GM18505 (cell line): ENCODE measurements around the gene SLC16A10.
"Not testable (repeated sequence)": the region's sequence is repeated elsewhere in the genome, so short reads cannot be mapped to it uniquely, and the experiment has no call there.

Experiments used
- ATAC-seq: cut with Tn5 transposase; IDR thresholded peaks from one replicate; pipeline ENCODE4 v1.9.1; 2021; ENCODE audit not compliant: unreplicated experiment
- POLR2A ChIP-seq: IDR thresholded peaks from 4 replicates; pipeline ENCODE4 v1.6.1; 2011; ENCODE audit warnings: borderline replicate concordance; ENCODE audit not compliant: insufficient read depth, insufficient read length; ENCODE audit errors: extremely low read depth

Gene SLC16A10, protein sequence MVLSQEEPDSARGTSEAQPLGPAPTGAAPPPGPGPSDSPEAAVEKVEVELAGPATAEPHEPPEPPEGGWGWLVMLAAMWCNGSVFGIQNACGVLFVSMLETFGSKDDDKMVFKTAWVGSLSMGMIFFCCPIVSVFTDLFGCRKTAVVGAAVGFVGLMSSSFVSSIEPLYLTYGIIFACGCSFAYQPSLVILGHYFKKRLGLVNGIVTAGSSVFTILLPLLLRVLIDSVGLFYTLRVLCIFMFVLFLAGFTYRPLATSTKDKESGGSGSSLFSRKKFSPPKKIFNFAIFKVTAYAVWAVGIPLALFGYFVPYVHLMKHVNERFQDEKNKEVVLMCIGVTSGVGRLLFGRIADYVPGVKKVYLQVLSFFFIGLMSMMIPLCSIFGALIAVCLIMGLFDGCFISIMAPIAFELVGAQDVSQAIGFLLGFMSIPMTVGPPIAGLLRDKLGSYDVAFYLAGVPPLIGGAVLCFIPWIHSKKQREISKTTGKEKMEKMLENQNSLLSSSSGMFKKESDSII

DNA sequence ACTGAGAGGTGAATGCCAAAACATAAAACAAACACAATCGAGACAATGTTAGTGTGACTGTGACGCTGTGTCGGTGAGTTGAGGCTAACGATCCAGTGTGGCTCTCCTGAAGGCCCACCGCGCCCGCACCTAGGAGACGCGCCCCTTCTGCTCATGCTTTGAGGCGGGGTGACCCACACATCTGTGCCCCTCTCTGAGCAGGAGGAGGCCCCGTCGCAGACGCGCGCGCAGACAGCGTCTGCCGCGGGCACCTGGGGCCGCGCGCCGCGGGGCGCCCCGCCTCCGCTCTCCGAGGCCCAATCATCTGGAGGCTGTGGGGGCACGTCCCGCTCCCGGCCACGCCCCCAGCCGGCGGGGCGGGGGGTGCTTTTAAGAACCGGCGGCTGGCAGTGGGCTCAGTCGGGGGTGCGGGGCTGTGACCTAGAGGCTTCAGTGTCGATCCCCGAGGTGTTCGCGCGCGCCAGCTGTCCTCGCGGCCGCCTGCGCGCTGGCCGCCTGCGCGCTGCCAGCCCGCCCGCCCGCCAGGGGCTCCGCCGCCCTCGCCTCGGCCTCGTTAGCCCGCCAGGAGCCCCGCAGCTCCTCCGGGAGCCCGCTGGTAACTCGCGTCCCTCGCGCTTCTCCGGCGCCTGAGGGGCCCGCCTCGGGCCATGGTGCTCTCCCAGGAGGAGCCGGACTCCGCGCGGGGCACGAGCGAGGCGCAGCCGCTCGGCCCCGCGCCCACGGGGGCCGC lies at the start of gene SLC16A10:
Gene SLC16A10 (plus strand): TSS at position 398 of the 730 bp plus-strand sequence. CDS start 250 bp downstream, at position 648.
- ATAC-seq = peak; percentile 84
- TF ChIP-seq POLR2A = peak; percentile 92

DNA sequence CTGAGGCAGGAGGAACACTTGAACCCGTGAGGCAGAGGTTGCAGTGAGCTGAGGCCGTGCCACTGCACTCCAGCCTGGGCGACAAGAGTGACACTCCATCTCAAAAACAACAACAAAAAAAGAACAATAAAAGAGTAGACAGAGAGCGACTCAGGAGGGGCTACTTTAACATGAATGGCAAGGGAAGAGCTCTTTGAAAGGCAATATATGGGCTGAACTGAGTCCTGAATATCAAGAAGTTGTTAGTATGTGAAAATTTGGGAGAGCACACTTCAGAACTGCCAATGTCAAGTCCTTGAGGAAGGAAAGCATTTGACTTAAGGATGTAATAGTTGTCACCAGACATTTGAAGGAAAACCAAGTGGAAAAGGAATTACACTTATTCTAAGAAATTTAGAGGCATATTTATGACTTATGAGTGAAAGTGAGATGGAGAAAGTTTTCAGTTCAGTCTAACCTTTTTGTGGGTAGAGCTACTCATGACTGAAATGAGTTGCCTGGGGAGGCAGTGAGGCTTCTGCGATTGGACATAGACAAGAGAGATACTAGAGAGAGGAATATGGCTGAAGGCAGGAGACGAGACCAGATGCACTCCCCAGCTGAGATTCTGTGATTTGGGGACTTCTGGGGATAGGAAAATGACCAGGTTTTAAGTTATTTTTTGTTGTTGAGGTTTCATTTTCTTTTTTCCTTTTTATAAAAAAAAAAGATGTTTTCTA lies 48.6 kb upstream of the SLC16A10 start:
- no peak for TF ChIP-seq POLR2A
- no peak for ATAC-seq

DNA sequence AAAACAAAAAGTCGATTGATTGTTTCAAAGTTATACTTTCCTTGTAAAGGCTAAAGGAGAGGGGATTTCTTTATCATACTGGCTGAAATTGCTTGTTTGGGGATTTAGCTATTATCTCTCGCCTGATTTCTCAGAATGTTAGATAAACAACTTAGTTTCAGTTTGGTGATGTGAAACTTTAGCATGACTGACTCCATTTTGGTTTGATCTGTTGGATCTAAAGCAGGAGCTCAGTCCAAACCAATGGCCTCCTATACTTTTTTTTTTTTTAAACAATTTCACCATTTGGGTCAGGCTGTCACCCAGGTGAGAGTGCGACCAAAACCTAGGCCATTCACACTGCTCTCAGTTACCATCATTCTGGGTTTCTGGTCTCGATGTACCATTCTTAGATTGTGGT lies 45.4 kb upstream of the SLC16A10 start:
- ATAC-seq = no peak
- TF ChIP-seq POLR2A = no peak

DNA sequence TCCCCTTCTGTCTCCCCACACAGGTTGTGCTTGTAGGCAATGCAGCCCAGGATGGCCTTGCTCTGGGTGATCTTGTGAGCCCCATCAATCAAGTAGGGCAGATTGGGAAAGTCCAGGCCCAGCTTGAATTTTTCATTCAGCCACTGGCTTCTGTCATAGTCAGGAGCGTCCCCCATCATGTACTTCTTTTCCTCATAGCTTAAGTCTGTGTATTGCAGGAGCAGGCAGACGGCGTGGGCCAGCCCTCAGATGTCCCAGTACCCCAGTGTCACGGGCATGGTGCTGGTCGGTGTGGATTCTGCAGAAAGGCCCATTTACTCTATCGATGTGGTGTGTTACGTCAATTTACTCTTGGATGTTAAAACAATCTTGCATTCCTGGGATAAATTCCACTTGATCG lies 40.1 kb upstream of the SLC16A10 start:
- no peak for ATAC-seq
- no peak for TF ChIP-seq POLR2A

DNA sequence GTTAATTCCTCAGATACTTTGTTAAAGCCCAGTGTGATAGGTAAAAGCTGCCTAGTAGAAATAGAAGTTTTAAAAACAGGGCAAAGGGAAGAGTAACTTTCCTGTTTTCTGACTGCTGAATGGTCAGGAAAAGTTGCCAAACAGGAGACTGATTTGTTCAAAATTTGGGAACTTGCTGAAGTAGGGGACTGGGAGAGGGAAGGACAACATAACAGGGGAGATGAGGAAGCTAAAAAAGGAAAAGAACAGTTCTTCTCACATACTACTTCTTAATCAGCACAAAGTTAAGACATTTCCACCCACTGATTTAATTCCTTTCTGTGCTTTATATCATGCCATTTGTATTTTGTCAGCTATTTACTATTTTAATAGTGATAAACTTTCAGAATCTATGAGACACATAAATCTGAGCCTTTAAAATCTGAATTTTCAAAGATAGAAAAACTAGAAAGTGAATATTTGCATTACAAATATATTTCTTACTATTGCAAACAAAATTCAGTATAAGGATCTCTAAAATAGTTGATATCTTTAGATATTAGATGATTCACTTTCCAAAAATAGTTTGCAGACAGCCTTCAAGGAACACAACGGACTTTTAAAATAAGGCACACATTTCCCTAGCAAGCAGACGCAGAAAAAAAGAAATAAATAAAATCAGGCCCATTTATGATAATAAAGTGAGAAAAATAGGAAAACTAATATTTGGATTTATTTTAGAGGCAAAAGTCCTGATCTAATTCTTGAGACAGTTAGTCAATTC lies 36.9 kb upstream of the SLC16A10 start:
- no peak for TF ChIP-seq POLR2A
- ATAC-seq = no peak

DNA sequence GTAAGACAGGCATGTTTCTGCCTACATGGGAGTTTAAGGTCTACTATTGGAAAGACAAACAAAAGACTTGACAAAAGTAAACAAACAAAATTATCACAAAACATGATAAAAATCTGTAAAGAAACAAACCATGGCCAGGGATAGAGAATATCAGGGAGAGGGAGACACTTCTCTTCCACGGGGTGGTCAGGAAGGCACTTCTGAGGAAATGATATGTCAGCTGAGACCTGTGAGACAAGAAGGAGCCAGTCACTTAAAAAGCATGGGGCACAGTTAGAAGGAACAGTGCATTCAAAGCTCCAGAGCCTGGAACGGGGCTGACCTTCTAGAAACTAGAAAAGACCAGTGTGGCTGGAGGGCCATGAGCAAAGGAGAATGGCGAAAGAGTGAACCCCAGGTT lies 35.1 kb upstream of the SLC16A10 start:
- ATAC-seq = no peak
- TF ChIP-seq POLR2A = no peak

- TF ChIP-seq POLR2A = no peak
- ATAC-seq = no peak
Measured at GRCh38 chr6:111057074-111057752, 30.1 kb upstream of the SLC16A10 start.

GRCh38 chr6:111061508-111061907 lies 25.8 kb upstream of the SLC16A10 start:
- TF ChIP-seq POLR2A = no peak

DNA sequence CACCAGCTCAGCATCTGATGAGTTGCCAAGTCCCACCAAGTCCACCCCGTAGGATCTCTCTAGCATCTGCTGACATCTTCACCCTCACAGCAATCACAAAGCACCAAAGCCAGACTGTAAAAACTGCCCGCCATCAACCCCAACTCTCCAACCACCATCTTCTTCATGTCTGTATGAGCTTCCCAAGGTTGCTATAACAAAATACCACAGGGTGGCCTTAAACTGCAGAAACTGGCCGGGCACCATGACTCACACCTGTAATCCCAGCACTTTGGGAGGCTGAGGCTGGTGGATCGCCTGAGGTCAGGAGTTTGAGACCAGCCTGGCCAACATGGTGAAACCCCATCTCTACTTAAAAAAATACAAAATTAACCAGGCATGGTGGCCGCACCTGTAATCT lies 25.3 kb upstream of the SLC16A10 start:
- not testable (repeated sequence) for ATAC-seq

More at GRCh38 chr6:111061508-111061907, 25.8 kb upstream of the SLC16A10 start:
- no peak for ATAC-seq

DNA sequence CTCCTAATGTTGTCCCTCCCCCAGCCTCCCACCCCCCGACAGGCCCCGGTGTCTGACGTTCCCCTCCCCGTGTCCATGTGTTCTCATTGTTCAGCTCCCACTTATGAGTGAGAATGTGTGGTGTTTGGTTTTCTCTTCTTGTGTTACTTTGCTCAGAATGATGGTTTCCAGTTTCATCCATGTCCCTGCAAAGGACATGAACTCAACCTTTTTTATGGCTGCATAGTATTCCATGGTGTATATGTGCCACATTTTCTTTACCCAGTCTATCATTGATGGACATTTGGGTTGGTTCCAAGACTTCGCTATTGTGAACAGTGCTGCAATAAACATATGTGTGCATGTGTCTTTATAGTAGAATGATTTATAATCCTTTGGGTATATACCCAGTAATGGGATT lies 24.4 kb upstream of the SLC16A10 start:
- not testable (repeated sequence) for ATAC-seq

DNA sequence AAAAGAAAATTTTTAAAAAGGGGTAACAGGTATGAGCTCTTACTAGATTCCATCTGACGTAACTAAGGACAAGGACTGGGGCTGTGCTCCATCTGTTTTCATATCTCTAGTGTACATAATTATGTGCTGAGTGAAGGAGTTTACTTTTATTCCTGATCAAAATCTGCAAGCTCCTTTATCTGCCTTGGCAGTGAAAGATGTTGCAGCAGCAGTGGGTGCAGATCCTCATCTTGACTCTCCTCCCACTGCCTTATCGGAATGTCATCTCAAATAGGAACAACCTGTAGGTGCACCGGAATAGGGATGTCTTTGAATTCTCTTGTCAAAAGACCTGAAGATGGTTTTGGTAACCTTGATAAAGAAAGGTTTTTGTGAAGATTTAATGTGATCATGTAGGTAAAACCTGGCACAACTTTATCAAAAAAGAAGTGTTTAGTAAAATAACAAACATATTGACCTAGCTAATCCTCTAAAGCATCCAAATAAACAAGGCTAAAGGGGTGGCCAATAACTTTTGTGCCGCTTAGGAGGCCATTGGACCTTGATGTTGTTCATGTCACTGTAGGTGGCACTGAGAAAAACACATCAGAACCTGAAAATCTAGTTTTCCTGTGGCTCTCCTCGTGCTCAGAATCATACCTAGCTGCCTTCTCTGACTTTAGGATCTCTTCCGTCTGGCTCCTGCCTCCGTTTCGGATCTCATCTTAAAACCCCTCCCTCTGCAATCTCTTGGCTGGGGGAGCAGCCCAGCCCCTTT lies 19.0 kb upstream of the SLC16A10 start:
- no peak for ATAC-seq
- no peak for TF ChIP-seq POLR2A

- no peak for ATAC-seq
- no peak for TF ChIP-seq POLR2A
Measured at GRCh38 chr6:111068866-111069234, 18.5 kb upstream of the SLC16A10 start.
